Astrocyte of the cerebellum (primary cell): ENCODE results near the gene EPHA2.

ENCODE experiments used
- DNase-seq: peaks from one replicate; pipeline ENCODE4 v3.0.0-alpha.2; 2011; ENCODE audit warnings: low read depth
- H3K4me3 ChIP-seq: 2 replicates; pipeline ENCODE4 v1.5.1; 2011; ENCODE audit warnings: mild to moderate bottlenecking, low read depth, low read length, moderate library complexity
- CTCF ChIP-seq: IDR thresholded peaks from 2 replicates; pipeline ENCODE4 v1.5.1; 2012; ENCODE audit warnings: low read length, low read depth, moderate library complexity, mild to moderate bottlenecking; ENCODE audit errors: missing control alignments
- in situ Hi-C: cut with HindIII; loops from 2 replicates; pipeline ENCODE4 v1.10.0; 2017; ENCODE audit warnings: low sequenced_read_pairs

Gene EPHA2

GRCh38 chr1:16080422-16081150, 75.3 kb downstream of the EPHA2 start:
- no peak for TF ChIP-seq CTCF
- no peak for DNase-seq
- H3K4me3 ChIP-seq, result no peak overlapping the region
- in situ Hi-C loops, result no loop called here

- in situ Hi-C loops, result no loop called here
- H3K4me3 ChIP-seq, result no peak overlapping the region
- peak; percentile 42 for DNase-seq
- TF ChIP-seq CTCF, result peak; percentile 92
Observed at GRCh38 chr1:16078925-16079656, 76.8 kb downstream of the EPHA2 start.

- H3K4me3 ChIP-seq, result no peak overlapping the region
- in situ Hi-C loops, result no loop called here
- no peak for TF ChIP-seq CTCF
- DNase-seq, result no peak
Observed at GRCh38 chr1:16077406-16078245, 78.2 kb downstream of the EPHA2 start.

- H3K4me3 ChIP-seq, result no peak overlapping the region
- in situ Hi-C loops, result no loop called here
- DNase-seq, result no peak
- TF ChIP-seq CTCF, result no peak
Observed at GRCh38 chr1:16076865-16077238, 79.0 kb downstream of the EPHA2 start.

- DNase-seq, result peak; percentile 51
- no peak overlapping the region for H3K4me3 ChIP-seq
- TF ChIP-seq CTCF, result no peak
- in situ Hi-C loops, result no loop called here
Observed at GRCh38 chr1:16076031-16076864, 79.6 kb downstream of the EPHA2 start.
